GM18870 (cell line): ENCODE results near the gene GALNS.

ENCODE experiments used
- ATAC-seq: cut with Tn5 transposase; IDR thresholded peaks from one replicate; pipeline ENCODE4 v1.9.1; 2021; ENCODE audit warnings: moderate library complexity; ENCODE audit not compliant: unreplicated experiment

The GALNS gene

DNA sequence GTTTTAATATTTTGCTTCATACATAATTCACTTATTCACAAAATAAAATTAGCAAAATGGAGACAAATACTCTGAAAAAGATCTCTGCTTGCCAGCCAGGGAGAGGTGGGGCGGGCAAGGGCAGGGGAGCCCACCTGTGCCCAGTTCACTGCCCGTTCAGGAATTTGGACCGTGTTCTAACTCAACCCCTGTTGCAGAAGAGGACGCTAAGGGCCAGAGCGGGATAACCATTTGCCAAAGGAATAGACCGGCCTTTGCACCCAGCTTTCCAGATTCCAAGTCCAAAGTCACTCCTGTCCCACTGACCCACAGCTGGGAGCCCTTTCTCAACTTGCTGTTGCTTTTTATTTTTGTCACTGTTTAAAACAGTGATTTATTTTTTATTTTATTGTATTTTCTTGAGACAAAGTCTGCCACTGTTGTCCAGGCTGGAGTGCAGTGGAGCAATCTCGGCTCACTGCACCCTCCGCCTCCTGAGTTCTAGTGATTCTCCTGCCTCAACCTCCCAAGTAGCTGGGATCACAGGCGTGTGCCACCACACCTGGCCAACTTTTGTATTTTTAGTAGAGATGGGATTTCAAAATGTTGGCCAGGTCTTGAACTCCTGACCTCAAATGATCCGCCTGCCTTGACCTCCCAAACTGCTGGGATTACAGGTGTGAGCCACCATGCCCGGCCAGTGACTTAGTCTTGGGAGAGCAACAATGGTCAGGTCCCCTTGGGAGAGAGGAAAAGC, 69.0 kb downstream of the GALNS start:
- no peak for ATAC-seq

DNA sequence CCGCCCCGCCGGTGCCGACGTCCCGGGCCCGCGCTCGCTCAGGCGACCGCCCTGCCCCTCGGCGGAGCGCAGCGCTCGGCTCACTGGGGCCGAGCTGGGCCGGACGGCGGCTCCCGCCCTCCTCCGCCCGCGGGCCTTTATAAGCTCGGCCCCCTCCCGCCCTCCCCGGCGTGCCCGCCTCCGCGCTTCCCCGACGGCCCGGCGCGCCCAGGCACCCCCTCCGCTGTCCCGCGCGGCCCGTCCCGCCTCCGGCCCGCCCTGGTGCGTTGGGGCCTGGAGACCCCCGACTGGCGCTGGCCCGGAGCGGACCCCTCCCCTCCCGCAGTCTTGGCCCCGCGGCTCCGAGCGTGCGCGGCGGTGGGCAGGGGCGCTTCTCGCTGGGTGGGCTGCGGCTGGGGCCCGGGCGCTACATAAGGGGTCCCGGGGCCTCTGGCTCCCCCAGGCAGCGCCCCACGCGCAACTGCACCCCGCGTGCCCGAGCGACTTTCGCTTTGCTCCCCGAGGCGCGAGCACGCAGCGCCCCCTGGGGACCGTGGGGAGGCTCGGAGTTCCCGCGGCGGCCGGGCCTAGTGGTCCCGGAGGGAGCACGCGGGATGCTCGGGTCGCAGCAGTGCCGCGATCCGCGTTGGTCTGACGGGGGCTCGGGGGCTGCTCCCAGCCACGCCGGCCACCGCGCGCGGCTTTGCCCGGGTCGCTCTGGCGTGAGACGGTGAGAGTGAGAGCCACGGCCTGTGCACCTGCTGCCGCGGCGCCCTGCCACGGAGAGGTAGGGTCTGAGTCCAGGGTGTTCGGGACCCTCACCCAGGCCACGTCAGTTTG, 71.4 kb downstream of the GALNS start, which contains the start of gene PIEZO1:
TSS of gene PIEZO1 (minus strand) at position 115 of the 819 bp plus-strand sequence. CDS start 256 bp downstream, outside the sequence.
- ATAC-seq = no peak

DNA sequence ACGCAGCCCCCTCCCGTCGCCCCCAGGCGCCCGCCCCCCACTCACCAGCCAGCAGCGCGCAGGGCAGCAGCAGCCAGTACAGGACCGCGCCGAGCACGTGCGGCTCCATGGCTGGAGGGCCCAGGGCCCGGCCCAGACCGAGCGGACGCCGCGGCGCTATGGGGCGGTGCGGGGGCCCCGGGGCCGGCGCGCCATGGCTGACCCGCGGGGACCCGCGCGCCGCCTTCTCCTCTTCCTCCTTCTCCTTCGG, 72.0 kb downstream of the GALNS start:
- ATAC-seq = no peak

DNA sequence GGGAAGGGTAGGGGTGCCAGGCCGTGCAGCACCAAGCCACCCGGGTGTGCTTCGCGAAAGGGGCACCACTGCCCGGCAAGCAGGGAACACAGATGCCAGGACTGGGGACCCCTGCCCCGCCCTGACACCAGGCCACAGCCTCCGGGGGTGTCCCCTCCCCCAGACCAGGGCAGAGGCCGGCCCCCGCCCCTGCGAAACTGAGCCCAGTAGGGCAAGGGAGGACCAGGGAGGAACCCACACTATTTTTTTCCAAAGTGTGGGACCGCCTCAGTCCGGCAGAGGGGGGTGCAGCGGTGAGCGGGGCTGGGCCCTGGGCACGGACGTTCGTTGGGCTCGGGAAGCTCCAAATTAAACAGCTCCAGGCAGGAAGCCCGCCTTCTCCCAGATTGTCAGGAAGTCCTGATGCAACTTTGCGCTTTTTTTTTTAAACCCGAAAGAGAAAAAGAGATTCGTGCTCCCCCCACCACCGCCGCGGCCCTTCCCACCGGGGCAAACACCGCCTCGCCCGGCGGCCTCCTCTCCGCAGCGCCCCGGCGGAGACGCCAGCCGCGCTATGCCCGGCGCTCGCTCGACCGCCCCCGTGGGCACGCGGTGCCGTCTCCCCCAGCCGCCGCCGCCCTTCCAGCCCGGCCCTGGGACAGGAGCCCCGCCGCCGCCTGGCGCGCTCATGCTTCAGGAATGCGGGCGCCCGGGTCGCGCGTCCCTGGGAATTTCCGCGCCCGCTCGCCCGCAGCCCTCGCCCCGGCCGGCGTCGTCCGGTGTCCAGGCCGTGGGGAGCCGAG, 72.5 kb downstream of the GALNS start:
- ATAC-seq = no peak

DNA sequence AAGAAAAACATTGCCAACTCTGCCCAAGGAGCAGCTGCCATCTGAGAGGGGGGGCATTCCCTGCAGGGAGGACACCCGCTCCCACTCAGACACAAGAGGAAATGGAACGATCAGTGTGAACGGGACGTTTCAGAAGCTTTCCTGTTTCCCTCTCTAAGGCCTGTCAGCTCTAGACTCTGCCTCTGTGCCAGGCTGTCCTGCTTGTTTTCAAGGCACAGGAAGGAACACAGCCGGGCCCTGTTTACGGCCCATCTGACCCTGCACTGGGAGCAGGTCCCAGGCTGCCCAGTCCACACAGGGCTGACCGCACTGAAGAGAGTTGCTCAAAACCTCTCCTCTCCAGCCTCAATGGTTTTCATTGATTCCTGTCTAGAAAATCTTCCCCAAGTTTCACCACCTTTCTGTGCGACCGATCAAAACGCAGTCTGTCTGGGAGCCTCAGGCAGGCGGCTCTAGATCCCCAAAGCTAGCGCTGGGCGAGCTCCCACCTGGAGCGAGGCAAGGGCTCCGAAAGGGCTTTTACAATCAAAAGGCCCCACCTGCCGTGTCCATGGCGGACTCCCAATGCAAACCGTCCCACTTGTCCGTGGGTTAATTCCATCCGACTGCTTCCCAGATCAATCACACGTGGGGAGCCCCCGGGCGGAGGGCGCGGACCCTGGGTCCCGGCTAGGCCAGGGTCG, 73.2 kb downstream of the GALNS start:
- ATAC-seq = no peak

DNA sequence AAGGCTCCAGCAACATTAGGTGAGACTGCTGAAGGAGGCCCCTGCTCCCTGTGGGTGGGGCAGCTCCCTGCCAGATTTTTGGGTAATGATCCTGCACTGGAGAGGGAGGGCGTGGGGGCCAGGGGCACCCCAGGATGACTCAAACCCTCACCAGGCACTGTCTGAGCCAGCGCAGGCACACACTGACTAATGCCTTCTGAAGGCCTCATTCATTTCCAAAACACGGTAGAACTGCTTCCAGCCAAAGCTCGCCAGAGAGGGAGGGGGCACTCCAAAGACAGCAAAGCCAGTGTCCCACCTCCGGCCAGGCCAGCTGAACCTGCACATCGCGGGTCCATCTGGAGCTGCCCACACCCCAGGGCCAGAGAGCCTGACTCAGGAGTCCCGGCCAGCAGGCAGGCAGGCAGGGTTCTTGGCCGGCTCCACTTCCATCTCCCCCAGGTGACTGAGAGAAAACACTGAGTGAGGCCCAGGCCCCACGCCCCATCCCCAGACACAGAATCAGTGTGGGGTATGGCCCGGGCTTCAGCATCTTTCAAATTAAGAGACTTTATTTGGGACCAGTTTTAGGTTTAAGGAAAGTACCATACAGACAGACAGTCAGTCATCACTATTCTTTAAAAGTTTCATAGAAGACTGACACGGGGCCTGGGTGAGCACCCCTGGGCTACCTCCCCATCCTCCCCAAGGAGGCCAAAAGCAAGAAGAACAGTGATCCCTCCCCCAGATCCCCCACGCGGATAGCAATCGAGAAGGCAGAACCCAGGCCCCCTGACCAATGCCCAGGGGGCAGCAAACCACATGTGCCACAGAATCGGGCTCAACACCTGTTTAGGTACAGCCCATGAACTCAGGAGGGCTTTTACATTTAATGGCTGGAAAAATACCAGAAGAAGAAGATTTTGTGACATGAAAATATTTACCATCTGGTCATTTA, 74.0 kb downstream of the GALNS start:
- ATAC-seq = no peak

DNA sequence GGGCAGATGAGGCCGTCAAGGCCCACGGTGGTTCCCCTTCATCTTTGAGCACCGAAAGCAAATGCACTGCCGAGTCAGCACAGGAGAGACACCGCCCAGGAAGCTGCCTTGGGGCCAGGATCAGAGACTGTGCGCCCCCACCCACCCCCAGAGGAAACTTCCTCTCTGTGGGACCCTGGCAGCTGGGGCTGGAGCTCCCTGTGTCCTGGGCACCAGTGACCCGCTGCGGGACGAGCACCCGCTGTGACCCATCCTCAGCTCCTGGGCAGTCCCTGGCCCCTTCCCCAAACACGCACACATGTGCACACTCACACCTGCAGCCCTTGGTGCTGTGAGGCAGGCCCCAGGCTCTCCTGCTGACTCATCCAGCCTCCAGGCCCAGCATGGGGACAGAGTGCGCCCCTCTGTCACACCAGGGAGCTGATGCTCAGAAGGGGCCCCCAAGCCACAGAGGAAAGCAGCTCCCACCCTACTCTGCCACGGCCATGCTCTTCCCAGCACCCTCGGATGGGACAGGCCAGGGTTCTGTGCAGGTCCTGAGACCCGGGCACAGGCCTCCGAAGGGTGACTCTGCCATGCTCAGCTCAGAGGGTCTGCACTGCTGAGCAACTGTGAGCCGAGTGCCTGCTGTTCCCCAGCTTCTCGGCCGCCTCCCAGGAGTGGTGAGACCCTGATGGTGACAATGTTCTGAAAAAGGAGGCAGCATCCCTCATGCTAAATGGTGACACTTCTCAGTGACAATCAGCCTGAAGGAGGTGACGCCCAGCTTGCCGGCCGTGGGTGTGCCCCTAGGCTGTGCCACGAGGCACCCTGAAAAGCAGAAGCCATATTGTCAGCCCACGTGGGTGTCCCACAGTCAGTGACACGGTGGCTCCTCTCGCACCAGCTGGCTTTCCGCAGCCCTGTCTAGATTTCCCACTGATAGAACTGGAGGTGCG, 75.3 kb downstream of the GALNS start:
- no peak for ATAC-seq

DNA sequence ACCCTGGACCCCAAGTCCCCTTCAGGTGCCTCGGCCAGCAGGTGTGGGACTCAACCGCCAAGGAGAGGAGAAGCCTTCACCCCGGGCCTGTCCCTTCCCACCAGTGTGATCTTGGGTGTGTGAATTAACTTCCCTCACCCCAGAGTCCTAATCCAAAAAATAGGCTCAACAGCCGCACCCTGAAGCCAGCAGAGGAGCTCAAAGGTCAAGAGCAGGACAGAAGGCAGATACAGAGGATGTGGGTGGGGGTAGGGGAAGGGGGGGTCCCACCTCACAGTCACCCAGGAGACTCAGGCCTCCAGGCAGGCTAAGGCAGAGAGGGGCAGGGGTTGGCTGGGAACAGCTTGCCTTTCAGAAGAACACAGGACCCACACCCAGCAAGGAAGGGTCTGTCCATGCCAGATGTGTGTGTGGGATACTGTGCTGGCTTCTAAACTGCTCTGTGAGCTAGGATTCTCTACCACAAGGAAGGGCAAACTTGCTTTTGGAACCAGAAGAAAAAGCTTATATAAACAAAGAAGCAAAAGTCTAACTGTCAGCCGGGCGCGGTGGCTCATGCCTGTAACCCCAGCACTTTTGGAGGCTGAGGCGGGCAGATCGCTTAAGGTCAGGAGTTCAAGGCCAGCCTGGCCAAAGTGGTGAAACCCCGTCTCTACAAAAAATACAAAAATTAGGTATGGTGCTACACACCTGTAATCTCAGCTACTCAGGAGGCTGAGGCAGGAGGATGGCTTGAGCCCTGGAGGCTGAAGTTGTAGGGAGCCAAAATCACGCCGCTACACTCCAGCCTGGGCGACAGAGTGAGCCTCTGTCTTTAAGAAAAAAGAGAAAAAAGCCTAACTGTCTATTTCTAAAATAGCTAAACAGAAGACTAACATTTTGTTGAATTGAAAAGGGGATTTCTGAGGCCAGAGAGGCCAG, 76.3 kb downstream of the GALNS start:
- no peak for ATAC-seq

DNA sequence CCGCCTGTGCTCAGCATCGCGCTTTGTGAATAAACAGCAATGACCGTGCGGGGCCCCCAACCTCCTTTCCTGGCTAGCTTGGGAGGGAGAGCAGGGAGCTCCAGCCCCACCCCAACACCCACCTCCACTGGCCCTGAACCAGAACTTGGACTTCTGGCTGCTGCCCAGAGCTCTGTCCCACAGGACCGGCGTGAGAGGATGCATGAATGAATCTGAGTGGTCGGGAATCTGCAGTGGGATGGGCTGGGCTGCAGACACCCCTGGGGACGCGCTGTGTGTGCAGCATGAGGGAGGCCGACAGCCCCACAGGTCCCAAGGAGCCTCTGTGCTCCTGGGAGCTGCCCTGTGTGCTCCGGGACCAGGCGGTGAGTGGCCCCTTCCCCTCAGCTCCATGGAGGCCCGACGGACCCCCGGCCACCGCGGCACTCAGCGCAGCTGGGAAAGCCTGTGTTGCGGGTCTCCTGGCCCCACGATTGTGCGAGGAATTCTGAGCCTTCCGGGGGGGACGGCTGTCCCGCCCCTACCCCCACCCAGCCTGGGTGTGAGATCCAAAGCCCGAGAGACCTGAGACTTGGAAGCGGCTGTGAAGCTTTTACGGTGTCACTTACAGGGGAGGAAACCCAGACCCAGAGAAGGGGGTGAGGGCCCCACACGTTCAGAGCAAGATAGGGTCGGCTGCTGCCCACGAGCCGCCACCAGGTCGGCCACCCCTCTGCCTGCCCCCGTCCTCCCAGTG, 77.2 kb downstream of the GALNS start:
- no peak for ATAC-seq

DNA sequence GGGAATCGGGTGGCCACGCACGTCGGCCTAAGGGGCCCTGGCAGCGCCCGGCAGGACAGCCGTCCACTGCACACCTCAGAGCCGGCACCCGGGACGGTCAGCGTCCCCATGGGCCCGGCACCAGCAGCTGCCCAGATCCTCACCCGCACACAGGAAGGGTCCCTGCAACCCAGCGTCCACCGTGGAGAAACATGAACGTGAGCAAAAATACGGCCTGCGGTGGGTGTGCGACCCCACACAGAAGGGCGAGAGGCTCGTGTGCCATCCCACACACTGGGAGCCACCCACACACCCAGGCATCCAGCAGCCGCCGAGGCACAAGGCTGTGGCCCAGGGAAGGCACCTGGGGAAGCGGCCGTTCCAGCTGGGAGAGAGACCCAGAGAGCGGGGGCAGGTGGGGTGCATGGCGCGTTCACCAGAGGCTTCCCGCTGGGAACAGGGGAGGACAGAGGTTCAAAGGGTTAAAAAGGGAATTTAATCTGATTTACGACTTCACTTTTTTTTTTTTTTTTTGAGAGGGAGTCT, 78.1 kb downstream of the GALNS start:
- ATAC-seq = no peak

DNA sequence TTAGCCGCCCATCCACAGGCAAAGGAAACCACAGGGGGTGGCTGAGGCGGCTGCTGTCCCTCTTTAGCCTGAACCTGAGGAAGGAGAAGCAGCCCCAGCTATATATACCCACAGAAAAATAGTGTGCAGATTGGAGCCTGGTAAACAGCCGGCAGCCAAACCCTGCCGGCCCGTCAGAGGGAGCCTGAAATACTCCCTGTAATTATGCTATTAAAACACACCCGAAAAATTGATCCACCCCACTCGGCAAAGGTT, 78.5 kb downstream of the GALNS start:
- no peak for ATAC-seq

DNA sequence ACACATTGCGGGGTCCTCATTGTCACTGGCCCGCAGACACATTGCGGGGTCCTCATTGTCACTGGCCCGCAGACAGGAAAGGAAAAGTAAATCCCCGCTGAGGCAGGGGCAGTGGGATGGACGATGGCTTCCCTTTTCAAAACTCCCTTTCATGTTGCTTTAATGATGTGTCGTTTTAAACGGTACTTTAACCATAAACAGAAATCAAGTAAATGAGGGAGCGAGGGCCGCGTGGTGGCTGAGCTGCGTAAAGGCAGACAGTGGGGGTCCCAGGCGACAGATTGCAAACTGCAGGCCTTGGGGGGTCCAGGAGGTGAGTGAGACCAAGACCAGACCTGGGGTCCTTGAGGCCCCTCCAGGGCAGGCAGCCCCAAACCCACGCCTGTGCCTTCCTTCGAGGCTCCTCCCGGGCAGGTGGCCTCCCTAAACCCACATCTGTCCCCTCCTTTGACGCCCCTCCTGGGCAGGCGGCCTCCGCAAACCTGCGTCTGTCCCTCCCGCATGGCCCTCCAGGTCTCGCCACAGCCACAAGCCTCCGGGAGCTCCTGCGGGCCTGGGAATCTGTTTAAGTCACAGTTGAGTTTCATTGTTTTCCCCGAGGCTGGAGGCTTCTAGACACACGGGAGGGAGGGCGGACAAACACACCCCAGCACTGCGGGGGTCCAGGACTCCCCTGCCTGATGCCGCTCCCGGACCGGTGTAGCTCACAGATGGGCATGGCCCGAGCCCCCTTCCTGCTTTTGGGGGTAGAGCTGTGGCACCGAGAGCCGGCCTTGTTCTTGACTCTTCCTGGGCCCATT, 79.1 kb downstream of the GALNS start:
- no peak for ATAC-seq

DNA sequence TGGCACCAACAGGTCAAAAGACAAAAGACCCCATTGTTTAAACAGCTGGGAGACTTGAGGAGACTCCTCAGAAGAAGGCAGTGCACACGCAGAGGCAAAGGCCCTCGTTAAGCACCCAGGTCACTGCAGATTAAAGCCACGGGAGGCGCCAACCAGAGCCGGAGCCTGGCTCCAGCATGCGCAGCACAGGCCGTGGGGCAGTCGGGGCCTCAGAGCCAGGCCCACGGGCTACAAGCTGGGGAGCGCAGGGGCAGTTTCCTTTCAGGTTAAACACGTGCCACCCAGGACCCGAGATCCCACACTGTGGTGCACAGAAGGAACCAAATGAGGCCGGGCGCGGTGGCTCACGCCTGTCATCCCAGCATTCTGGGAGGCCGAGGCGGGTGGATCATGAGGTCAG, 80.9 kb downstream of the GALNS start:
- no peak for ATAC-seq

DNA sequence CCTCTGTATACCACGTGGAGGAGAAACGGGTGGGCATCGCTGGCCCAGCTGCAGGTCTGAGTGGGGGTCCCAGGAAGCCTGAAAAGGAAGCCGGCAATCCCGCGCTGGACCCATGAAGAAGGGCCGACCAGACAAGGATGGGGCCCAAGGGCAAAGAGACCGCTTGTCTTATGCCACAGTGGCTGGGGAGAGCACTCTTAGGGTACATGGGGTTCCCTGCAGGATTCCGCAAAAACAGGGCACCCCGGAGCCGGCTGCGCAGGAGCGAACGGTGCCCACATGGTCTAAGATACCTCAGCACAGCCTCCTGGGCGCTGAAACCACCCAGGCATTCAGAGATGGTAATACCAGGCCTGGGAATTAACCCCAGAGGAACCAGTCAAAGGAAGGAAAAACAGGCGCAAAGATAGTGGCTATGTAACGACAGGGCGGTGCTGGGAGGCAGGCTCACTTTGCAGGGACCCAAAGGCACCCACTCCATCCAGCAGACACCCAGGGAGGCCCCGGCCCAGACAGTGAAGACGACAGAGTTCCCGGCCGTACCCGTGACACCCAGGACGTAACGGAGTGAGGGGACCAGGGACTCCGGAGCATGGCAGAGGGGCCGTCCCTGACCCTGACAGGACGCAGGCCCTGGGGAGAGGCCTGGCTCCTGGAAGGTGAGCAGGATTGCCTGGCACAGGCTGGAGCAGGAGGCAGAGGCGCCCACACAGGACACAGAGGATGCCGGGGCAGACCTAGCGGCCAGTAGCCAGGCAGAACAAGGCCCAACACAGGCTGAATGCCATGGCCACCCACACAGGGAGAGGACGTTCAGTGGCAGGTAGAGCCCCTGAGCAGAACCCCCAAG, 82.0 kb downstream of the GALNS start:
- ATAC-seq = no peak

DNA sequence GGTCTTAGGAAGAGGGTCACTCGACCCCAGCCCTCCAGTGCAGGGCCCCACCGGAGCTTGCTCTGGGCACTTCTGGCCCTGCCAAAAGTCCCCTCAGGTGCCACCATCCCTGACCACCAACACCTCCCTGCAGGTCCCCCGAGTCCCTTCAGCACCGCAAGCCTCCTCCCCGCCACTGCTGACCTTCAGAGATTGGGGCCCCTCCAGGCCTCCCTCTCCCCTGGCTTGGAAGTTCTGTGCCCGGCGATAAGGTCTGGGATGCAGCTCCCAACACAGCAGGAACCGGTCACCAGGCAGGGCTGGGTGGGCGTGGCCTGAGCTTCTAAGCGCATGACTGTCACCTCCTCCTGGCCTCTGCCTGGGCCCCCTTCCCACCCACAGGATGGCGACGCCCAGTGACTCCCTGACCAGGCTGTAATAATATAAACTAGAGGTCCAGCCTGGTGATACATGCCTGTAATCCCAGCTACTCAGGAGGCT, 82.9 kb downstream of the GALNS start:
- ATAC-seq = no peak
